Activated CD8-positive, alpha-beta T cell treated with anti-CD3 and anti-CD28 coated beads for 36 hours (primary cell): Measurements from ENCODE around the gene BUD31. TPM values are rescaled to one million over a fixed set of nuclear protein-coding genes. Genes with fewer than 3 reads are reported as not detected.

Experiments used
- ATAC-seq: fragments of 200-7000 bp; cut with Tn5 transposase; one replicate; pipeline ENCODE4 v1.10.0; 2021; ENCODE audit warnings: mild to moderate bottlenecking, moderate library complexity
- CTCF ChIA-PET: fragments of 350-600 bp; sonication (Branson Sonifier 250); formaldehyde crosslinking; loops from one replicate; lab custom pipeline; 2021; ENCODE audit warnings: antibody characterized with exemption; lab: Charles Lee
- POLR2A ChIA-PET: fragments of 350-600 bp; sonication (Branson Sonifier 250); formaldehyde crosslinking; loops from one replicate; lab custom pipeline; 2021; ENCODE audit warnings: antibody characterized with exemption; lab: Charles Lee
- DNase-seq: peaks from one replicate; pipeline ENCODE4 v3.0.0-alpha.2; 2020
- H3K27ac Mint-ChIP-seq: one replicate; pipeline ENCODE4 v1.8.0; 2021; ENCODE audit warnings: mild to moderate bottlenecking, mixed read lengths
- H3K27me3 Mint-ChIP-seq: one replicate; pipeline ENCODE4 v1.8.0; 2021; ENCODE audit warnings: mixed read lengths
- H3K36me3 Mint-ChIP-seq: one replicate; pipeline ENCODE4 v1.8.0; 2021; ENCODE audit warnings: low read depth, mixed read lengths
- H3K4me1 Mint-ChIP-seq: one replicate; pipeline ENCODE4 v1.8.0; 2021; ENCODE audit warnings: low read depth, mixed read lengths
- H3K4me3 Mint-ChIP-seq: one replicate; pipeline ENCODE4 v1.8.0; 2021; ENCODE audit warnings: mild to moderate bottlenecking, moderate library complexity, mixed read lengths
- H3K9me3 Mint-ChIP-seq: one replicate; pipeline ENCODE4 v1.8.0; 2021; ENCODE audit warnings: mixed read lengths
- CTCF ChIP-seq: fragments of 200-600 bp; IDR thresholded peaks from one replicate; pipeline ENCODE4 v1.8.0; 2022; ENCODE audit warnings: antibody characterized with exemption, mild to moderate bottlenecking
- intact Hi-C: fragments of 100-400 bp; cut with micrococcal nuclease; formaldehyde crosslinking; loops from one replicate; pipeline ENCODE4 v1.10.0; 2022
- total RNA-seq, 2 experiments: library from RNA; stranded (reverse); gene quantifications; one replicate each; pipeline ENCODE4 v1.2.3, GENCODE V29; 2021

Gene BUD31
- total RNA-seq, 2 experiments from 2014 or later: 118 to 124 TPM

DNA sequence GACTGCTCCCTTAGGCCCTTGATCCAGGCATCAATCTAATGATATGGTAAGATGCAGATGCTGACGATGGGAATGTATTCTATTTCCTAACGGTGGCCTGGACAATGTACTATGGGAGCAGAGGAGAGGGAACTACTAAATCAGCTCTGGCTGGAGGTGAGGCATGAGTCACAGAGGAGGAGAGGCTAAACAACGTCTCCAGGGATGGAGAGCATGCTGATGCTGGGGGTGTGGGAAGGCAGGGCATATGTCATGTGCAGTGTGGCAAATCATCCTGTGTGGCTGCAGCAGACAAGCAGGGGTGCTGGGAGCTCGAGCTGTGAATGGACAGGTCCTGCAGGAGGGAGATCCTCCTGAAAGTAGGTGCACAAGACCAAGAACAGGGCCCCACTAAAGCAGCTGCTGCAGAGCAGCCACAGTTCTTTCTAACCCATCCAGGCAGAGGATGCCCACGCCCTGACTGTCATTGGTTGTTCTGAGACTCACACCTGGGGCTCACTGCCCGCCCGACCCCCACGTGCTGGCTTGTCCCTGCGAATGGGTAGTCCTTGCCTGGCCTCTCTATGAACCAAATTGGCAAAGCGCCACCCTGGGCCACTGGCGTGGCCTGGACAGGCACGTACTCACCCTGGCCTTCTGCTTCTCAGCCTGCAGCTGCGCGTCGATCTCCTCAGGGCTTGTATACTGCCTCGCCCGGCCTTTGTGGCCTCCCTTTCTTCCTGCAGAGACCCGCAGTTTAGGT is 4.4 kb upstream of the BUD31 start:
- Mint-ChIP-seq H3K9me3 (no peaks in the 10 kb centered on the region), H3K36me3 (peaks cover 37% of the 10 kb centered on the region), H3K4me1 (peaks cover 31% of the 10 kb centered on the region), H3K4me3 (no peak overlapping the region), H3K27ac (peak overlapping the region; percentile 75), H3K27me3 (no peaks in the 10 kb centered on the region)
- DNase-seq (no peak), ATAC-seq (no peak)
- CTCF ChIA-PET: interaction anchor here (1.0 kb wide), 1 partner anchor 10 kb away, joined by 3 read pairs; no protein-coding TSS in a partner anchor
- POLR2A ChIA-PET: interaction anchor here (0.9 to 3.1 kb wide), 5 partner anchors 11 to 78 kb away, joined by 3 to 17 read pairs (median 3); no protein-coding TSS in a partner anchor
- TF ChIP-seq CTCF: no peak
- intact Hi-C loops: no loop called here

GRCh38 chr7:99404977-99405320 is 3.8 kb upstream of the BUD31 start:
- H3K27ac Mint-ChIP-seq: peak overlapping the region; percentile 43
- TF ChIP-seq CTCF: no peak
- intact Hi-C loops: no loop called here
- ChIA-PET CTCF (interaction anchor here (1.0 kb wide), 1 partner anchor 11 kb away, joined by 3 read pairs; no protein-coding TSS in a partner anchor), POLR2A (interaction anchor here (1.1 to 3.1 kb wide), 3 partner anchors 11 to 78 kb away, joined by 3 to 17 read pairs (median 3); no protein-coding TSS in a partner anchor)
- H3K9me3 Mint-ChIP-seq: no peaks in the 10 kb centered on the region
- peaks cover 36% of the 10 kb centered on the region for H3K36me3 Mint-ChIP-seq
- ATAC-seq: no peak
- DNase-seq: no peak
- H3K4me3 Mint-ChIP-seq: no peak overlapping the region
- H3K4me1 Mint-ChIP-seq: peaks cover 34% of the 10 kb centered on the region
- no peaks in the 10 kb centered on the region for H3K27me3 Mint-ChIP-seq

- Mint-ChIP-seq H3K27me3 (no peaks in the 10 kb centered on the region), H3K27ac (peak overlapping the region; percentile 97), H3K9me3 (no peaks in the 10 kb centered on the region), H3K4me3 (peak overlapping the region; percentile 90), H3K36me3 (peaks cover 37% of the 10 kb centered on the region), H3K4me1 (peaks cover 41% of the 10 kb centered on the region)
- intact Hi-C loops: no loop called here
- POLR2A ChIA-PET: interaction anchor here (1.0 to 5.6 kb wide), 8 partner anchors 8 to 32 kb away, joined by 3 to 58 read pairs (median 18); partner anchors contain the start of genes ARPC1B, CPSF4 and PTCD1
- ATAC-seq (no peak), DNase-seq (peak; percentile 32)
- CTCF ChIA-PET: interaction anchor here (0.8 to 1.2 kb wide), 2 partner anchors 23 to 41 kb away, joined by 3 to 5 read pairs; no protein-coding TSS in a partner anchor
- no peak for TF ChIP-seq CTCF
These were observed 2.2 kb upstream of the BUD31 start for GRCh38 chr7:99406557-99406956.

- CTCF ChIA-PET: interaction anchor here (0.8 to 2.3 kb wide), 6 partner anchors 8 to 42 kb away, joined by 3 to 6 read pairs (median 4); no protein-coding TSS in a partner anchor
These were observed 844 bp upstream of the BUD31 start for GRCh38 chr7:99407872-99408378.

More at GRCh38 chr7:99407872-99408378, 844 bp upstream of the BUD31 start:
- Mint-ChIP-seq H3K4me1 (peaks cover 41% of the 10 kb centered on the region), H3K27me3 (no peaks in the 10 kb centered on the region), H3K4me3 (peak overlapping the region; percentile 90), H3K27ac (peak overlapping the region; percentile 97), H3K36me3 (peaks cover 43% of the 10 kb centered on the region), H3K9me3 (no peaks in the 10 kb centered on the region)
- intact Hi-C loops: no loop called here
- peak; percentile 10 for ATAC-seq
- no peak for TF ChIP-seq CTCF
- POLR2A ChIA-PET: interaction anchor here (1.0 to 5.6 kb wide), 16 partner anchors 10 to 82 kb away, joined by 3 to 58 read pairs (median 7); partner anchors contain the start of genes ARPC1A, ARPC1B, ATP5MF and CPSF4
- DNase-seq: peak; percentile 44
